PFSK-1 (cell line): ENCODE results near the gene ANAPC7.

Experiments used
- FOXP2 ChIP-seq: optimal IDR thresholded peaks from 2 replicates; pipeline ENCODE3; 2011; ENCODE audit warnings: borderline replicate concordance, control low read depth, inconsistent platforms; ENCODE audit not compliant: insufficient read depth; ENCODE audit errors: extremely low read length, extremely low read depth
- POLR2AphosphoS5 ChIP-seq: IDR thresholded peaks from 2 replicates; pipeline ENCODE4 v1.6.1; 2012; ENCODE audit warnings: low read depth, mild to moderate bottlenecking, control low read depth, low read length, moderate library complexity
- REST ChIP-seq, 2 experiments: IDR thresholded peaks; 2 replicates each; pipeline versions ENCODE4 v1.6.1 to v1.8.0; 2011 to 2012; ENCODE audit warnings: low read depth in 2 of 2, low read length in 2 of 2, control low read depth in 1 of 2, inconsistent platforms in 1 of 2, mild to moderate bottlenecking in 1 of 2, moderate library complexity in 1 of 2; ENCODE audit not compliant: insufficient read depth in 1 of 2
- SIN3A ChIP-seq: IDR thresholded peaks from 2 replicates; pipeline ENCODE4 v1.6.1; 2012; ENCODE audit warnings: mild to moderate bottlenecking, low read length, moderate library complexity, borderline replicate concordance; ENCODE audit not compliant: insufficient read depth
- TAF1 ChIP-seq: IDR thresholded peaks from 2 replicates; pipeline ENCODE4 v1.6.1; 2012; ENCODE audit warnings: low read length, control low read depth, borderline replicate concordance; ENCODE audit not compliant: insufficient read depth

GRCh38 chr12:110367181-110367864 lies 36.2 kb downstream of the ANAPC7 start:
- TF ChIP-seq FOXP2 (no peak), POLR2AphosphoS5 (no peak), TAF1 (no peak), REST (IDR thresholded peaks at IDR 0.05; ENCODE audit: insufficient read depth in 1 of 2, low read depth in 2 of 2, low read length in 2 of 2) (no peak), SIN3A (no peak)
